Adrenal gland (tissue), 5 donors: ENCODE data around the gene RALGDS.

Experiments used
- CTCF ChIP-seq, 6 experiments: fragments of 450-650 bp in 4 of 6; fragments of 200-600 bp in 2 of 6; sonication (generic) in 1 of 6; IDR thresholded peaks; 1 replicate in 5 of 6; 2 replicates in 1 of 6; pipeline versions ENCODE4 v1.5.1 to v1.8.0; 2016 to 2021; ENCODE audit warnings: antibody characterized with exemption in 6 of 6, mild to moderate bottlenecking in 2 of 6, moderate library complexity in 1 of 6
- POLR2A ChIP-seq, 2 donors: fragments of 450-650 bp; IDR thresholded peaks; one replicate each; pipeline ENCODE4 v1.6.1; 2017; ENCODE audit warnings: antibody characterized with exemption in 2 of 2, mild to moderate bottlenecking in 2 of 2, moderate library complexity in 1 of 2
- donor health status: DM: no; HTN: no; CAD: no.

- TF ChIP-seq CTCF (IDR thresholded peaks at IDR 0.05) (no peak), POLR2A (IDR thresholded peaks at IDR 0.05) (no peak)
These were observed 34.1 kb downstream of the RALGDS start for GRCh38 chr9:133086894-133087293.
